Left renal cortex interstitium (tissue), 4 donors: Measurements from ENCODE around the gene PRR13. TPM values are rescaled to one million over a fixed set of nuclear protein-coding genes. Genes with fewer than 3 reads are reported as not detected.
"Not testable (repeated sequence)": the region's sequence is repeated elsewhere in the genome, so short reads cannot be mapped to it uniquely, and the experiment has no call there.

Experiments used
- DNase-seq, 4 donors: peaks; one replicate each; pipeline ENCODE4 v3.0.0-alpha.2; 2013; ENCODE audit warnings: low read depth in 4 of 4, low spot score in 2 of 4, missing footprints in 1 of 4
- polyA plus RNA-seq, 4 donors: library from polyadenylated mRNA; unstranded; fragments of 120-200 nt; gene quantifications; one replicate each; pipeline ENCODE4 v1.2.1, GENCODE V29; 2013; ENCODE audit not compliant: insufficient read length in 4 of 4

The PRR13 gene
- polyA plus RNA-seq, 4 donors = 159 to 202 (median 174) TPM

DNA sequence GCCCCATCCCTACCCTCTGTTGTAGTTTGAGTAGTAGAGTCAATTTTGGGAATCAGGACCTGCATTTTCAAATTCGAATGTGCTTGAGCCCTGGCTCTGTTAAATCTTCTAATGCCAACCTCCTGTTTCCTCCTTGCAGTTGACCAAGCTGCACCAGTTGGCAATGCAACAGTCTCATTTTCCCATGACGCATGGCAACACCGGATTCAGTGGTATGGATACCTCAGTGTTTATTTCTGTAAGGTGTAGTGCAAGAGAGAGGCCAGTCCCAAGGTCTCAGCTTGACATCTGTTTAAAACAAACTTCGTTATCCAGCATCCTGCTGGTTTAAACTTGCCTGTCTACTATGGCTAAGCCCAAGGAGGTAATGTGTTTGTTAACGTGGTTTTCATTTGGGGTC, 25.5 kb downstream of the PRR13 start:
- DNase-seq = no peak

GRCh38 chr12:53467880-53468279, 26.3 kb downstream of the PRR13 start:
- DNase-seq = no peak

- no peak for DNase-seq
These were observed 26.7 kb downstream of the PRR13 start for GRCh38 chr12:53468282-53468681.

- no peak for DNase-seq
These were observed 30.6 kb downstream of the PRR13 start for GRCh38 chr12:53472056-53472582.

- no peak for DNase-seq
These were observed 32.5 kb downstream of the PRR13 start for GRCh38 chr12:53474077-53474476.

GRCh38 chr12:53474819-53475218, 33.3 kb downstream of the PRR13 start:
- no peak for DNase-seq

- DNase-seq = no peak
These were observed 35.3 kb downstream of the PRR13 start for GRCh38 chr12:53476769-53477209.

- no peak for DNase-seq
These were observed 37.3 kb downstream of the PRR13 start for GRCh38 chr12:53478865-53479264.

- no peak for DNase-seq
These were observed 37.8 kb downstream of the PRR13 start for GRCh38 chr12:53479331-53479730.

- DNase-seq = no peak
These were observed 39.2 kb downstream of the PRR13 start for GRCh38 chr12:53480491-53481442.

DNA sequence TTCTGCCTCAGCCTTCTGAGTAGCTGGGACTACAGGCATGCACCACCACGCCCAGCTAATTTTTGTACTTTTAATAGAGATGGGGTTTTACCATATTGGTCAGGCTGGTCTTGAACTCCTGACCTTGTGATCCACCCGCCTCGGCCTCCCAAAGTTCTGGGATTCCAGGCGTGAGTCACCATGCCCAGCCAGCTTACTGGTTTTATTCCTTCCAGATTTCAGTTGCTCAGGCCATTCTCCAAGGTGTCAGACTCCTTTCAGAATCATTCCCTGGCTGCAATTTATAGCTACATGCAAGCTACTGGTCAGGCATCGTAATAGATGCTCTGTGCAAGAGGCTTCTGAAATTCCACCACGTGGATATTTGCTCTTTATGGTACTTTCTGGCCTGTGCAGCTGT, 39.9 kb downstream of the PRR13 start:
- DNase-seq = not testable (repeated sequence)

DNA sequence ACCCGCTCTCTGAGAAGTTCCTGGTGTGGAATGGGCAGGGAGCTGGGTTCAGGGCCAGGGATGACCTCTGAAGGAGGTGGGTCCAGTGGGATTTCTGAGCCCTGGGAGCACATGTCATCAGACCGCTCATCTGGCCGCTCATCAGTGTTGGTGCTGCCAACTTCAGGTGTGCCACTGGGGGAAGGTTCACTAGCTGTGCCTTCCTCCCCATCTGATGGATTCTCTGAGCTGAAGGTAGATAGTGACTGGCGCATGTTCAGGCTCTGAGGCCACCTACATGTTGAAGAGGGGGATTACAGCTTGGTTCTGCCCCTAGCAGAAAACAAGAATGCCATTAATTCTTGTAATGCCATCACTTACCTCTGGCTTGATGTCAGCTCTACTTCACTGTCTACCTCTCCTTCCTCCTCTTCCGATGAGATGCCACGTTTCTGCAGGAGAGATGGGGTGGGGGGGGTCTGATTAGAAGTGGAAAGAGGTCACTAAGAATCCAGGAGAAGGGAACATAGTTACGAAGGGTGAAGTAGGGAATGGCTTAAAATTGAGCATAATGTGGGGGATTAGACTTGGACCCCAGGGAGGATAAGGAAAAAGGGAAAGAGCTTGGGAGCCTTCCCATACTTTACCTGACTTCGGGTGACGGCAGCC, 40.5 kb downstream of the PRR13 start:
- DNase-seq = no peak

- no peak for DNase-seq
These were observed 41.2 kb downstream of the PRR13 start for GRCh38 chr12:53482626-53483168.

DNA sequence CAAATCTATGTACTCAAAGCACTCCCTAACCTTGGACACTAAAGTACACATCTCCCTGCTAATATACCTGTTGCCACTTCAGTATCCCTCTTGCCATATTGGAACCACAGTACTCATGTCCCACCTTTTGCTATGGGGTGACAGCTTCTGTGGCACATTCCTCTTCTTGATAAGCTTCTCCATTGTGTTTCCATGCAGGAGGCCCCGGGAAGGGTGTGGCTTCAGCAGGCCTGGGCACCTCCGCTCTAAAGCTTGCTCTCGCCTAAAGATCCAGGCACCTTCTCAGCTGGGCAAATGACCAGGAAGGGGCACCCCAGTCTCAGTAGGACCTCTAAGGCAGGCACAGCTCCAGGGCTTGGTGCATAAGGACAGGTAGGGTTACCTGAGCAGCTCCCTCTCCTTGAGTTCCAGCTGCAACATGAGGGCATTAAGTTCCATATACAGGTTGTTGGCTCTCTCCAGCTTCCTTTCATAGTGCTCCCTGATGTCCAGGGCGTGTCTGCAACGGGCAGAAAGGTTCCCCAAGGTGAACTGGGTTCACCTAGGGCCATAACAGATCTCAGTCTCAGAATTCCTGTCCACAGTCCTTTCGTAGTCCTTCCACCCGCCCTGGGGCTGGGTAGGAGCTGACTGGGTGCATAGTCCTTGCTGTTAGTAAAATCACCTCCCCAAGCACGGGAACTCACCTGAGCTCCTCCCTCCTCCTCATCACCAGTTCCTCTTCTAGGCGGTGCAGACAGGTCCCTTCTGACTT, 41.9 kb downstream of the PRR13 start:
- DNase-seq = no peak

DNA sequence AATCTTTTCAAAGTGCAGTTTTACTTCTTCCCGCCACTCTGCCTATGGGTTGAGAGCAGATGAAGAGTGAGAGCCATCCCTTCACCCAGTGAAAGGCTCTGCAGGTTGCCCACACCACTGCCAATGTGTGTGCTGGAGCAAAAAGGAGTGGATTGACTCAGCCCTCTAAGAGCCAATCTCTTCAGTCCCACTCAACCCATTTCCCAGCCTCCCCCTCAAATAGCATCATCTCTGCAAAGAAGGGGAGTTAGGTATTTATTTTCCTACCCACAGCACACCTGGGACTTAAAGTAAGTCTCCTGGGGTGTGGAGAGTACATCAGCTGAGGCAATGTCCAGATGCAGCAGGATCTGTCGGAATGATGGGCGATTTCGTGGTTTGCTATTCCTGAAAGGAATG, 42.4 kb downstream of the PRR13 start:
- DNase-seq = no peak

- DNase-seq = no peak
These were observed 43.4 kb downstream of the PRR13 start for GRCh38 chr12:53484686-53485575.

- DNase-seq = no peak
These were observed 44.6 kb downstream of the PRR13 start for GRCh38 chr12:53485955-53486735.

- DNase-seq = no peak
These were observed 45.4 kb downstream of the PRR13 start for GRCh38 chr12:53486736-53487487.
